ENCODE measurements around the gene NUAK2. TPM values are rescaled to one million over a fixed set of nuclear protein-coding genes. Genes with fewer than 3 reads are reported as not detected.

NUAK2 gene
- total and polyA plus RNA-seq, 2 of the 4 experiments (the other 2 are of a cell fraction): 7.2 to 17.6 TPM

GRCh38 chr1:205355075-205355453, 33.5 kb upstream of the NUAK2 start:
- Histone ChIP-seq H2AFZ (replicated peaks; ENCODE audit: low read length, poor library complexity) (no peak overlapping the region), H3K27ac (ENCODE audit: insufficient read depth, low read length) (no peak overlapping the region), H3K9me3 (ENCODE audit: control insufficient read depth, insufficient read depth, low read length) (no peaks in the 10 kb centered on the region), H2AK9ac (replicated peaks; ENCODE audit: low read depth, low read length, poor library complexity) (no peak overlapping the region), H3K79me1 (ENCODE audit: low read depth in 1 of 2, low read length in 2 of 2) (no peaks in the 10 kb centered on the region), H3K18ac (ENCODE audit: low read depth, low read length) (no peak overlapping the region), H4K91ac (ENCODE audit: insufficient read depth, low read depth, low read length) (no peak overlapping the region), H4K20me1 (ENCODE audit: insufficient read depth, low read length) (no peaks in the 10 kb centered on the region), H3K56ac (ENCODE audit: extremely low read depth, insufficient read depth, low read length) (no peak overlapping the region), H3K9me1 (ENCODE audit: insufficient read depth, low read length) (no peaks in the 10 kb centered on the region), H3K4me3 (ENCODE audit: insufficient read depth, low read depth, low read length) (no peak overlapping the region), H4K8ac (ENCODE audit: low read depth in 2 of 2, low read length in 2 of 2) (no peak overlapping the region), H3K14ac (replicated peaks; ENCODE audit: low read depth, low read length) (no peak overlapping the region), H2BK15ac (ENCODE audit: low read depth, low read length) (no peak overlapping the region), H4K5ac (ENCODE audit: low read depth, low read length) (no peak overlapping the region), H3K9ac (ENCODE audit: low read depth, low read length) (no peak overlapping the region), H2BK5ac (ENCODE audit: low read depth, low read length, poor library complexity, severe bottlenecking) (no peak overlapping the region), H3K23ac (ENCODE audit: low read depth, low read length) (no peak overlapping the region), H2BK20ac (ENCODE audit: low read depth, low read length) (no peak overlapping the region), H2AK5ac (ENCODE audit: low read depth, low read length) (no peak overlapping the region), H3K27me3 (ENCODE audit: control insufficient read depth, insufficient read depth, low read length) (peaks cover 48% of the 10 kb centered on the region), H3K36me3 (ENCODE audit: control insufficient read depth, insufficient read depth, low read length) (no peaks in the 10 kb centered on the region), H3K4me1 (ENCODE audit: control insufficient read depth, insufficient read depth, low read length) (no peaks in the 10 kb centered on the region; the same call in 1 of the 2 replicates), H2BK120ac (ENCODE audit: low read depth, low read length) (no peak overlapping the region), H3K4me2 (ENCODE audit: low read depth, low read length) (no peak overlapping the region), H3K4ac (ENCODE audit: low read depth, low read length) (no peak overlapping the region)
- DNase-seq: no peak
- no peak for ATAC-seq (ENCODE audit: low read depth)
- intact Hi-C loops (cut with micrococcal nuclease): loop anchor here (2.0 to 10.0 kb wide), 2 partner anchors 76 to 300 kb away; no protein-coding TSS in a partner anchor
- in situ Hi-C loops (cut with MboI; ENCODE audit: low sequenced_read_pairs): no loop called here
- dilution Hi-C loops (cut with HindIII; ENCODE audit: low sequenced_read_pairs, unreplicated experiment): no loop called here
- WGBS, 2 experiments (ENCODE audit: extremely low coverage in 2 of 2, insufficient read length in 1 of 2): 88% methylated on average over 2 of the region's 3 CpGs; no CpG with 5 or more reads in 1 of the 2 experiments
- CTCF ChIA-PET: interaction anchor here (1.2 to 2.0 kb wide), 7 partner anchors 9 to 303 kb away, joined by 3 to 35 read pairs (median 11); no protein-coding TSS in a partner anchor
- TF ChIP-seq CEBPB (IDR thresholded peaks at IDR 0.05; ENCODE audit: low read depth, low read length) (no peak), RCOR1 (IDR thresholded peaks at IDR 0.05; ENCODE audit: insufficient replicate concordance, low read length) (no peak), MXI1 (IDR thresholded peaks at IDR 0.05; ENCODE audit: borderline replicate concordance, low read depth, low read length) (no peak), CHD1 (IDR thresholded peaks at IDR 0.05; ENCODE audit: low read depth, low read length) (no peak), BHLHE40 (IDR thresholded peaks at IDR 0.05; ENCODE audit: low read depth, low read length) (no peak), ELK1 (IDR thresholded peaks at IDR 0.05; ENCODE audit: borderline replicate concordance, low read depth, low read length) (no peak), NFE2L2 (IDR thresholded peaks at IDR 0.05; ENCODE audit: low read depth, low read length) (no peak), MAFK (IDR thresholded peaks at IDR 0.05; ENCODE audit: low read depth, low read length) (no peak), RFX5 (IDR thresholded peaks at IDR 0.05; ENCODE audit: low read depth, low read length) (no peak), RAD21 (IDR thresholded peaks at IDR 0.05; ENCODE audit: low read length) (no peak), POLR2A (IDR thresholded peaks at IDR 0.05; ENCODE audit: low read depth, low read length) (no peak), CTCF (conservative IDR thresholded peaks at IDR 0.05; ENCODE audit: low read depth, low read length) (no peak), MAZ (IDR thresholded peaks at IDR 0.05; ENCODE audit: borderline replicate concordance, low read depth, low read length) (no peak)
- no TSS peak for BruUV-seq (replicated peaks)
- POLR2A ChIA-PET (ENCODE audit: unreplicated experiment): no interaction called here
